AG04449 (cell line): ENCODE data around the gene SOX6.
A peak's percentile ranks its signal among the peaks of the same experiment; 100 is the strongest.

Source experiments
- CTCF ChIA-PET: fragments of 350-600 bp; formaldehyde crosslinking; extraction: SDS; loops from one replicate; lab custom pipeline; 2021; ENCODE audit warnings: antibody characterized with exemption; lab: Yijun Ruan, JAX
- POLR2A ChIA-PET: fragments of 400-600, 350-600 bp; formaldehyde crosslinking; extraction: SDS; loops from one replicate; lab custom pipeline; 2020; ENCODE audit warnings: antibody characterized with exemption, inconsistent platforms; lab: Yijun Ruan, JAX
- DNase-seq: peaks from one replicate; pipeline ENCODE4 v3.0.0-alpha.2; 2010; ENCODE audit warnings: low read depth, low spot score
- H3K4me3 ChIP-seq: 2 replicates; pipeline ENCODE4 v1.5.1; 2011; ENCODE audit warnings: low read depth, mild to moderate bottlenecking, control low read depth, low read length
- CTCF ChIP-seq: IDR thresholded peaks from one replicate; pipeline ENCODE4 v1.5.1; 2011; ENCODE audit warnings: mild to moderate bottlenecking, moderate library complexity, low read length, control low read depth, inconsistent platforms; ENCODE audit not compliant: insufficient read depth; ENCODE audit errors: missing control alignments

The SOX6 gene

DNA sequence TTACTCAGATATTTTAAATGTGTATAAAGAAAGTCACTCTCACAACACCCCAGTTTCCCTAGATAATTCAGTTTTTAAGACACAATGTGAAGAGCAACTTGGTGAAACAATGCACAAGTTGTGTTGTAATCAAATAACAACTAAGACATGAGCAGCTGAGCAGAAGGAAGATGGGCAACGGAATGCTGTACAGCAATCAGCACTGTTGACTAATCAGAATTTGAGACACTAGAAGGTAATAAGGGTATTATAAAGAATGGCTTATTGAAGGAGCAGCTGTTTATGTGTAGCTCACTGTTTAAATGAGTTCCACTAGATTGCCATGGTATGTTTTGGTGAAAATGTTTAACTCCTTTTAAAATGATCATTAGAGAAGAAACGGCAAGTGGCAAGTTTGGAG, 60.1 kb downstream of the SOX6 start:
- POLR2A ChIA-PET: no interaction called here
- no peak overlapping the region for H3K4me3 ChIP-seq
- TF ChIP-seq CTCF: no peak
- DNase-seq: no peak
- CTCF ChIA-PET: no interaction called here

GRCh38 chr11:16295592-16295991, 60.8 kb downstream of the SOX6 start:
- ChIA-PET CTCF (no interaction called here), POLR2A (interaction anchor here (0.6 kb wide), 1 partner anchor 14 kb away, joined by 3 read pairs; no protein-coding TSS in a partner anchor)
- TF ChIP-seq CTCF: no peak
- H3K4me3 ChIP-seq: no peak overlapping the region
- no peak for DNase-seq

DNA sequence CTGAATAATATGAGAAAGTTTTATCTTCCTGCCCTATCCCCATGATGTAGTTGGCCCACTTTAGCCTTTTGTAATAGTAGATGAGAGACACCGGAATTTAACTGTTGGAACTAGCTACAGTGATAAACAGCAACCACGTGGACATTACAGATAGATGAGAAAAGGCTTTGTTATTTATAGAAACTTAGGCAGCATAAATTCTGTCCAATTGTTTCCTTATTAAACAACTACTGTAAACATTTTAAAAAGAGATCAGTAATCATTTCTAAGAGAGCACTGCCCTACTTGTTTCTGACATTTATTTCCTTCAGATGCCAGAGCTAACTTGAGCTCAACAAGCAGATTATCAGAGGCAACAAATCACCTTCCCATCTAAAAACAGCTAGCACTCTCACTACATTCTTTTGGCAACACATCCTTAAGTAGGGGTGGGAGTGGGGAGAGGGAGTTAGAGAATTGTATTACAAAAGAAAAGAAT, 63.1 kb downstream of the SOX6 start:
- DNase-seq: peak; percentile 7
- ChIA-PET POLR2A (no interaction called here), CTCF (interaction anchor here (1.8 kb wide), 1 partner anchor 10 kb away, joined by 4 read pairs; no protein-coding TSS in a partner anchor)
- TF ChIP-seq CTCF: no peak
- no peak overlapping the region for H3K4me3 ChIP-seq

DNA sequence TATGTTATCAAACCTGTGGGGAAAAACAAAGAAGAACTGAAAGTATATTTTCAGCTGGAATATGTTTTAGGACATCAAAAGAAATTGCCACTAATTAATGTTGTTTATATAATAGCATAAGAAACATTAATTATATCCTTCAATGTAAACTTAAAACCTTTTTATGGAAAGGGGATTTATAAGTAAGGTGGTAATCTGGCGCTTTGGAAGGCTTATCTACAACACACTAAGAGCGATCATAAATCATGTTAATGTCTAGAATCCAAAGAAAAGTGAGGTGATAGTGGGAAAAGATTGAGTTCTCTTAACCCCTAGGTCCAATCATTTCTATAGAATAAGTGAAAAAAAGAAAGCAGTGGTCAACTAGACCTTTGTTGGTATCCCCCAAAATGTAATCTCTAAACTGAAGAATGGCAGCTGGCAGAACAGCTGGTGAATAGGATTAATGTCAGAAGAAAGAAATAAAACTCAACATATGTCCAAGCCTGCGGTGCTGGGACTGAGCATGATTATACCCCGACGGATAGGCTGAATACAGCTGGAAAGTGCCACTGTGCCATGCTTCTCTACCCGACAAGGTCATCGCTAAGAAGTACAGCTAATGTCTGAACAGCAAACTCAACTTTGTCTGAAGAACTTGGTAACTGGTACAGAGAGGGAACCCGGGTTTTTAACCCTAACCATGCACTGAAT, 64.0 kb downstream of the SOX6 start:
- ChIA-PET CTCF (no interaction called here), POLR2A (no interaction called here)
- H3K4me3 ChIP-seq: no peak overlapping the region
- no peak for DNase-seq
- no peak for TF ChIP-seq CTCF

GRCh38 chr11:16291729-16292128, 64.6 kb downstream of the SOX6 start:
- H3K4me3 ChIP-seq: no peak overlapping the region
- DNase-seq: no peak
- TF ChIP-seq CTCF: no peak
- ChIA-PET CTCF (no interaction called here), POLR2A (no interaction called here)

DNA sequence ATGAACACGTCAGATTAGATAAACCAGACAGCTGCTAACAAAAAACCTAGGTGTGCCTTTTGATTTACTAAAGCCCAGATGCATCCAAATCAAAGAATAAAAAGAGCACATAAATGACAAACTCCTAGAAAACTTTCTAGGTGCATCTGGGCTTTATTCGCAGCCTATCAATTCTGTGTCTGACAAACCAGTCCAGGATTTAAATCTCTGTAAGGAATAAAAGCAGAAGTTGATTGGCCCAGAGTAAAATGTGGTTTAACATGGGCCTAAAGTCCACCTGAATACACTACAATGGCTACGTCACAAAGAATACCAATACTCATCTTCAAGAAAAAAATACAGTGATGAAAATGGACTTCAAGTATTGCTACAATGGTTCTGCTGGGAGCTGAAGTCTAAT, 66.8 kb downstream of the SOX6 start:
- TF ChIP-seq CTCF: no peak
- H3K4me3 ChIP-seq: no peak overlapping the region
- DNase-seq: no peak
- ChIA-PET POLR2A (no interaction called here), CTCF (interaction anchor here (1.2 kb wide), 1 partner anchor 349 kb away, joined by 3 read pairs; no protein-coding TSS in a partner anchor)
